H9 (cell line): ENCODE measurements around the gene PLXNB2. TPM values are rescaled to one million over a fixed set of nuclear protein-coding genes. Genes with fewer than 3 reads are reported as not detected.

ENCODE experiments used
- DNase-seq: peaks from one replicate; pipeline ENCODE4 v3.0.0-alpha.2; 2017
- H2AFZ ChIP-seq: one replicate; pipeline ENCODE4 v1.6.1; 2013; ENCODE audit warnings: mild to moderate bottlenecking, low read length, control low read depth, moderate library complexity
- H2AK5ac ChIP-seq: 2 replicates; pipeline ENCODE4 v1.6.1; 2013; ENCODE audit warnings: low read length, control low read depth, mixed read lengths; ENCODE audit not compliant: insufficient read length
- H2BK120ac ChIP-seq: one replicate; pipeline ENCODE4 v1.6.1; 2013; ENCODE audit warnings: low read depth, mild to moderate bottlenecking, low read length, control low read depth, inconsistent platforms; ENCODE audit not compliant: poor library complexity, severe bottlenecking
- H2BK12ac ChIP-seq: 2 replicates; pipeline ENCODE4 v1.6.1; 2013; ENCODE audit warnings: low read length, control low read depth, mixed read lengths, low read depth; ENCODE audit not compliant: insufficient read length
- H2BK15ac ChIP-seq: 2 replicates; pipeline ENCODE4 v1.6.1; 2013; ENCODE audit warnings: low read depth, low read length, control low read depth
- H2BK20ac ChIP-seq: one replicate; pipeline ENCODE4 v1.6.1; 2013; ENCODE audit warnings: low read depth, mild to moderate bottlenecking, low read length, control low read depth, inconsistent platforms; ENCODE audit not compliant: poor library complexity, severe bottlenecking
- H2BK5ac ChIP-seq: 2 replicates; pipeline ENCODE4 v1.6.1; 2013; ENCODE audit warnings: low read length, control low read depth, mixed read lengths; ENCODE audit not compliant: insufficient read length
- H3K14ac ChIP-seq: 2 replicates; pipeline ENCODE4 v1.6.1; 2013; ENCODE audit warnings: low read length, control low read depth; ENCODE audit not compliant: insufficient read depth
- H3K18ac ChIP-seq: 2 replicates; pipeline ENCODE4 v1.6.1; 2013; ENCODE audit warnings: low read depth, mild to moderate bottlenecking, mixed read lengths, low read length, control low read depth; ENCODE audit not compliant: insufficient read length
- H3K23ac ChIP-seq: 2 replicates; pipeline ENCODE4 v1.6.1; 2013; ENCODE audit warnings: low read length, control low read depth, mixed read lengths, low read depth; ENCODE audit not compliant: insufficient read length
- H3K23me2 ChIP-seq: 2 replicates; pipeline ENCODE4 v1.6.1; 2013; ENCODE audit warnings: low read depth, mild to moderate bottlenecking, mixed read lengths, low read length, control low read depth; ENCODE audit not compliant: insufficient read length, poor library complexity, severe bottlenecking
- H3K27ac ChIP-seq: 2 replicates; pipeline ENCODE4 v1.5.1; 2013; ENCODE audit warnings: low read length, control low read depth, mixed read lengths, low read depth; ENCODE audit not compliant: insufficient read length
- H3K27me3 ChIP-seq: 2 replicates; pipeline ENCODE4 v1.6.1; 2013; ENCODE audit warnings: low read length, control low read depth, inconsistent platforms; ENCODE audit not compliant: insufficient read depth
- H3K4ac ChIP-seq: 2 replicates; pipeline ENCODE4 v1.6.1; 2013; ENCODE audit warnings: low read depth, mild to moderate bottlenecking, control low read depth, inconsistent platforms, low read length, moderate library complexity
- H3K4me1 ChIP-seq: 2 replicates; pipeline ENCODE4 v1.6.1; 2013; ENCODE audit warnings: low read length, control low read depth, inconsistent platforms; ENCODE audit not compliant: insufficient read depth
- H3K4me2 ChIP-seq: 2 replicates; pipeline ENCODE4 v1.6.1; 2013; ENCODE audit warnings: low read length, control low read depth, mixed read lengths; ENCODE audit not compliant: insufficient read length, insufficient read depth
- H3K56ac ChIP-seq: 2 replicates; pipeline ENCODE4 v1.6.1; 2013; ENCODE audit warnings: low read depth, mild to moderate bottlenecking, mixed read lengths, low read length, control low read depth; ENCODE audit not compliant: insufficient read length
- H3K79me1 ChIP-seq: 2 replicates; pipeline ENCODE4 v1.6.1; 2013; ENCODE audit warnings: low read depth, mild to moderate bottlenecking, moderate library complexity, low read length, control low read depth, inconsistent platforms; ENCODE audit not compliant: insufficient read depth, poor library complexity, severe bottlenecking
- H3K79me2 ChIP-seq: 2 replicates; pipeline ENCODE4 v1.6.1; 2013; ENCODE audit warnings: low read length, control low read depth, inconsistent platforms; ENCODE audit not compliant: insufficient read depth
- H3K9ac ChIP-seq: 2 replicates; pipeline ENCODE4 v1.6.1; 2013; ENCODE audit warnings: low read length, control low read depth, mixed read lengths; ENCODE audit not compliant: insufficient read length; ENCODE audit errors: extremely low read depth
- H3K9me3 ChIP-seq: one replicate; pipeline ENCODE4 v1.6.1; 2013; ENCODE audit warnings: low read depth, low read length, inconsistent platforms; ENCODE audit not compliant: control insufficient read depth
- H3T11ph ChIP-seq: one replicate; pipeline ENCODE4 v1.6.1; 2013; ENCODE audit warnings: mild to moderate bottlenecking, low read length, control low read depth, inconsistent platforms
- H4K20me1 ChIP-seq: one replicate; pipeline ENCODE4 v1.6.1; 2013; ENCODE audit not compliant: control insufficient read depth, insufficient read length, insufficient read depth
- H4K5ac ChIP-seq: 2 replicates; pipeline ENCODE4 v1.6.1; 2013; ENCODE audit warnings: low read depth, mild to moderate bottlenecking, mixed read lengths, low read length, control low read depth; ENCODE audit not compliant: insufficient read length
- H4K8ac ChIP-seq: replicated peaks from 2 replicates; pipeline ENCODE4 v1.6.1; 2013; ENCODE audit warnings: low read length, control low read depth, mixed read lengths, low read depth; ENCODE audit not compliant: insufficient read length
- H4K91ac ChIP-seq: 2 replicates; pipeline ENCODE4 v1.6.1; 2013; ENCODE audit warnings: low read depth, mild to moderate bottlenecking, moderate library complexity, mixed read lengths, low read length, control low read depth; ENCODE audit not compliant: insufficient read length
- H3K27ac Mint-ChIP-seq, 3 experiments: 2 replicates in 2 of 3; 3 replicates in 1 of 3; pipeline ENCODE4 v1.8.0; 2020 to 2021; ENCODE audit warnings: mixed read lengths in 3 of 3, mild to moderate bottlenecking in 1 of 3, moderate library complexity in 1 of 3
- H3K27me3 Mint-ChIP-seq: 2 replicates; pipeline ENCODE4 v1.8.0; 2021; ENCODE audit warnings: low read depth, mild to moderate bottlenecking, moderate library complexity, mixed read lengths
- H3K36me3 Mint-ChIP-seq, 3 experiments: 2 replicates in 2 of 3; 3 replicates in 1 of 3; pipeline ENCODE4 v1.8.0; 2020 to 2021; ENCODE audit warnings: low read depth in 3 of 3, mixed read lengths in 3 of 3; ENCODE audit not compliant: insufficient read depth in 1 of 3
- H3K4me1 Mint-ChIP-seq, 2 experiments: 2 replicates each; pipeline ENCODE4 v1.8.0; 2020; ENCODE audit warnings: mixed read lengths in 2 of 2
- H3K4me3 Mint-ChIP-seq, 2 experiments: 2 replicates in 1 of 2; 3 replicates in 1 of 2; pipeline ENCODE4 v1.8.0; 2020 to 2021; ENCODE audit warnings: mild to moderate bottlenecking in 2 of 2, mixed read lengths in 2 of 2, moderate library complexity in 1 of 2
- H3K9me3 Mint-ChIP-seq, 2 experiments: 2 replicates in 1 of 2; 3 replicates in 1 of 2; pipeline ENCODE4 v1.8.0; 2020; ENCODE audit warnings: mild to moderate bottlenecking in 2 of 2, mixed read lengths in 2 of 2, moderate library complexity in 1 of 2
- CTCF ChIP-seq: fragments of 200-600 bp; sonication (generic); conservative IDR thresholded peaks from 3 replicates; pipeline ENCODE4 v1.8.0; 2021; ENCODE audit warnings: antibody characterized with exemption, mild to moderate bottlenecking
- WGBS: extraction: QIAGEN DNeasy Blood & Tissue Kit; methylation state at CpG from one replicate; pipeline ENCODE4 v1.1.7; 2013; ENCODE audit warnings: missing lambda C conversion rate, low lambda C conversion rate, mixed read lengths; ENCODE audit not compliant: insufficient read length; ENCODE audit errors: extremely low coverage; 5-methylcytosine and 5-hydroxymethylcytosine counted together
- total RNA-seq: library from RNA; stranded (reverse); gene quantifications from 2 replicates; pipeline ENCODE4 v1.2.1, GENCODE V29; 2021

The PLXNB2 gene
- total RNA-seq, 1 experiment from 2014 or later, result 87.6 TPM

- H3K4me3 Mint-ChIP-seq, result peak overlapping the region; percentile 69 to 83
- Histone ChIP-seq H3K18ac (no peak overlapping the region), H4K91ac (no peak overlapping the region), H3K9me3 (no peaks in the 10 kb centered on the region), H3K23me2 (peaks cover 5% of the 10 kb centered on the region), H2AFZ (no peak overlapping the region), H3K79me1 (no peaks in the 10 kb centered on the region), H2BK120ac (no peak overlapping the region), H2AK5ac (no peak overlapping the region), H3K14ac (no peak overlapping the region; the same call in 1 of the 2 replicates), H3K79me2 (no peaks in the 10 kb centered on the region), H2BK12ac (no peak overlapping the region), H2BK15ac (no peak overlapping the region), H4K5ac (no peak overlapping the region), H2BK20ac (no peak overlapping the region), H3K4me2 (peak overlapping the region; percentile 4), H2BK5ac (no peak overlapping the region), H3T11ph (no peak overlapping the region), H3K9ac (no peak overlapping the region), H4K8ac (no peak overlapping the region), H3K4me1 (no peaks in the 10 kb centered on the region; the same call in 1 of the 2 replicates), H3K27me3 (no peaks in the 10 kb centered on the region), H3K27ac (no peak overlapping the region), H3K23ac (no peak overlapping the region), H4K20me1 (no peaks in the 10 kb centered on the region), H3K56ac (no peak overlapping the region), H3K4ac (no peak overlapping the region)
- H3K36me3 Mint-ChIP-seq, result no peaks in the 10 kb centered on the region; a peak in 1 of 7 replicates
- WGBS, result no CpG with 5 or more reads among the region's 21 CpGs
- H3K9me3 Mint-ChIP-seq, result no peaks in the 10 kb centered on the region
- peaks cover 4% of the 10 kb centered on the region for H3K27me3 Mint-ChIP-seq
- no peak for TF ChIP-seq CTCF
- peak overlapping the region in 2 of 3 experiments; percentile 52 to 93; a peak in 4 of 7 replicates for H3K27ac Mint-ChIP-seq
- peaks cover 20 to 30% of the 10 kb centered on the region in 2 experiments for H3K4me1 Mint-ChIP-seq
- no peak for DNase-seq
These were observed 1.4 kb downstream of the PLXNB2 start for GRCh38 chr22:50305923-50306566.
